Jurkat, Clone E6-1 (cell line): Measurements from ENCODE around the gene GP1BB.

Experiments
- DNase-seq: peaks from one replicate; pipeline ENCODE4 v3.0.0-alpha.2; 2011; ENCODE audit warnings: low read depth, low spot score
- H3K4me3 ChIP-seq: 2 replicates; pipeline ENCODE4 v1.5.1; 2011; ENCODE audit warnings: mild to moderate bottlenecking, low read length, control low read depth, moderate library complexity

Gene GP1BB

GRCh38 chr22:19735665-19736510 lies 12.5 kb downstream of the GP1BB start:
- DNase-seq, result no peak
- no peak overlapping the region for H3K4me3 ChIP-seq

GRCh38 chr22:19737846-19738663 lies 14.7 kb downstream of the GP1BB start:
- DNase-seq, result no peak
- H3K4me3 ChIP-seq, result no peak overlapping the region

- H3K4me3 ChIP-seq, result no peak overlapping the region
- no peak for DNase-seq
These were observed 15.5 kb downstream of the GP1BB start for GRCh38 chr22:19738664-19739447.

- DNase-seq, result no peak
- H3K4me3 ChIP-seq, result no peak overlapping the region
These were observed 16.1 kb downstream of the GP1BB start for GRCh38 chr22:19739448-19739895.

- no peak for DNase-seq
- no peak overlapping the region for H3K4me3 ChIP-seq
These were observed 16.6 kb downstream of the GP1BB start for GRCh38 chr22:19739911-19740449.

GRCh38 chr22:19740586-19740985 lies 17.2 kb downstream of the GP1BB start:
- H3K4me3 ChIP-seq, result no peak overlapping the region

GRCh38 chr22:19741053-19741452 lies 17.7 kb downstream of the GP1BB start:
- no peak for DNase-seq
- H3K4me3 ChIP-seq, result no peak overlapping the region

More at GRCh38 chr22:19740586-19740985, 17.2 kb downstream of the GP1BB start:
- no peak for DNase-seq

- H3K4me3 ChIP-seq, result no peak overlapping the region
- DNase-seq, result no peak
These were observed 19.1 kb downstream of the GP1BB start for GRCh38 chr22:19742160-19743066.

GRCh38 chr22:19743081-19743480 lies 19.7 kb downstream of the GP1BB start:
- DNase-seq, result no peak
- H3K4me3 ChIP-seq, result no peak overlapping the region

GRCh38 chr22:19743651-19744050 lies 20.3 kb downstream of the GP1BB start:
- DNase-seq, result no peak
- H3K4me3 ChIP-seq, result no peak overlapping the region

GRCh38 chr22:19744350-19745006 lies 21.1 kb downstream of the GP1BB start:
- DNase-seq, result no peak

GRCh38 chr22:19745155-19746101 lies 22.1 kb downstream of the GP1BB start:
- no peak overlapping the region for H3K4me3 ChIP-seq
- DNase-seq, result no peak

More at GRCh38 chr22:19744350-19745006, 21.1 kb downstream of the GP1BB start:
- H3K4me3 ChIP-seq, result no peak overlapping the region

GRCh38 chr22:19746726-19747125 lies 23.4 kb downstream of the GP1BB start:
- DNase-seq, result no peak
- H3K4me3 ChIP-seq, result no peak overlapping the region

- no peak overlapping the region for H3K4me3 ChIP-seq
- no peak for DNase-seq
These were observed 24.2 kb downstream of the GP1BB start for GRCh38 chr22:19747551-19747950.

- H3K4me3 ChIP-seq, result no peak overlapping the region
- DNase-seq, result no peak
These were observed 24.8 kb downstream of the GP1BB start for GRCh38 chr22:19748139-19748538.

GRCh38 chr22:19748991-19749664 lies 25.8 kb downstream of the GP1BB start:
- no peak overlapping the region for H3K4me3 ChIP-seq
- DNase-seq, result no peak
